NCI-H460 (cell line): ENCODE data around the gene CA11. TPM values are rescaled to one million over a fixed set of nuclear protein-coding genes. Genes with fewer than 3 reads are reported as not detected.

Experiments
- DNase-seq: peaks from one replicate; pipeline ENCODE4 v3.0.0-alpha.2; 2016; ENCODE audit warnings: low read depth; ENCODE audit errors: extremely low read depth
- total RNA-seq: library from RNA; depleted of rRNA; stranded (reverse); fragments of >200 nt; shearing (Covaris generic); gene quantifications from 2 replicates; pipeline ENCODE4 v1.2.3, GENCODE V29; 2014; rRNA removed

The CA11 gene
- total RNA-seq, 1 experiment from 2014 or later, result 3.3 TPM

- DNase-seq, result no peak
Measured at GRCh38 chr19:48595833-48596232, 50.2 kb downstream of the CA11 start.

- no peak for DNase-seq
Measured at GRCh38 chr19:48595171-48595570, 50.8 kb downstream of the CA11 start.

- no peak for DNase-seq
Measured at GRCh38 chr19:48591021-48591420, 55.0 kb downstream of the CA11 start.

- DNase-seq, result peak; percentile 82
Measured at GRCh38 chr19:48588670-48589401, 57.2 kb downstream of the CA11 start.

Other genes starting within 250 kb of the CA11 start
- 19.3 and 26.3 TPM in 2 replicates for gene GRWD1, start 200.2 kb downstream of the CA11 start, total RNA-seq
- gene KCNJ14, start 190.6 kb downstream of the CA11 start, total RNA-seq, result 1.8 and 2.0 TPM in 2 replicates
- gene CYTH2, start 176.8 kb downstream of the CA11 start, total RNA-seq, result 22.2 and 26.3 TPM in 2 replicates
- gene LMTK3, start 134.4 kb downstream of the CA11 start, total RNA-seq, result 0.05 TPM in 1 of 2 replicates, not detected in the other
- 0.12 TPM in 1 of 2 replicates, not detected in the other for gene SULT2B1, start 94.0 kb downstream of the CA11 start, total RNA-seq
- not detected in 2 replicates for gene SPACA4, start 39.4 kb downstream of the CA11 start, total RNA-seq
- 0.57 TPM in 1 of 2 replicates, not detected in the other for gene FAM83E, start 31.1 kb downstream of the CA11 start, total RNA-seq
- gene RPL18, start 27.0 kb downstream of the CA11 start, total RNA-seq, result 1,411 and 1,488 TPM in 2 replicates
- gene SPHK2, start 26.7 kb downstream of the CA11 start, total RNA-seq, result 6.7 and 6.9 TPM in 2 replicates
- gene DBP, start 8.8 kb downstream of the CA11 start, total RNA-seq, result 3.0 and 3.5 TPM in 2 replicates
- gene NTN5, start 26.8 kb upstream of the CA11 start, total RNA-seq, result not detected in 2 replicates
- not detected in 2 replicates for gene FUT2, start 49.8 kb upstream of the CA11 start, total RNA-seq
- 0.32 and 0.43 TPM in 2 replicates for gene MAMSTR, start 73.5 kb upstream of the CA11 start, total RNA-seq
- gene RASIP1, start 94.4 kb upstream of the CA11 start, total RNA-seq, result 0.43 and 0.50 TPM in 2 replicates
- 0.15 and 0.52 TPM in 2 replicates for gene IZUMO1, start 100.7 kb upstream of the CA11 start, total RNA-seq
- 1.6 and 2.3 TPM in 2 replicates for gene FUT1, start 106.5 kb upstream of the CA11 start, total RNA-seq
- gene FGF21, start 109.3 kb upstream of the CA11 start, total RNA-seq, result not detected in 2 replicates
- 27.6 and 31.2 TPM in 2 replicates for gene BCAT2, start 164.8 kb upstream of the CA11 start, total RNA-seq
- 1.6 and 2.0 TPM in 2 replicates for gene HSD17B14, start 190.3 kb upstream of the CA11 start, total RNA-seq
- 0.58 and 1.2 TPM in 2 replicates for gene PLEKHA4, start 222.4 kb upstream of the CA11 start, total RNA-seq
- gene PPP1R15A, start 226.2 kb upstream of the CA11 start, total RNA-seq, result 83.3 and 85.6 TPM in 2 replicates